Measurements from ENCODE around the gene LTK. TPM values are rescaled to one million over a fixed set of nuclear protein-coding genes. Genes with fewer than 3 reads are reported as not detected.
"Not testable (repeated sequence)": the region's sequence is repeated elsewhere in the genome, so short reads cannot be mapped to it uniquely, and the experiment has no call there.

LTK gene
- total RNA-seq, 5 donors from 2014 or later (not counting 1 experiment from before 2014, with no cell fraction given): 2.0 to 14.3 (median 6.8) TPM

DNA sequence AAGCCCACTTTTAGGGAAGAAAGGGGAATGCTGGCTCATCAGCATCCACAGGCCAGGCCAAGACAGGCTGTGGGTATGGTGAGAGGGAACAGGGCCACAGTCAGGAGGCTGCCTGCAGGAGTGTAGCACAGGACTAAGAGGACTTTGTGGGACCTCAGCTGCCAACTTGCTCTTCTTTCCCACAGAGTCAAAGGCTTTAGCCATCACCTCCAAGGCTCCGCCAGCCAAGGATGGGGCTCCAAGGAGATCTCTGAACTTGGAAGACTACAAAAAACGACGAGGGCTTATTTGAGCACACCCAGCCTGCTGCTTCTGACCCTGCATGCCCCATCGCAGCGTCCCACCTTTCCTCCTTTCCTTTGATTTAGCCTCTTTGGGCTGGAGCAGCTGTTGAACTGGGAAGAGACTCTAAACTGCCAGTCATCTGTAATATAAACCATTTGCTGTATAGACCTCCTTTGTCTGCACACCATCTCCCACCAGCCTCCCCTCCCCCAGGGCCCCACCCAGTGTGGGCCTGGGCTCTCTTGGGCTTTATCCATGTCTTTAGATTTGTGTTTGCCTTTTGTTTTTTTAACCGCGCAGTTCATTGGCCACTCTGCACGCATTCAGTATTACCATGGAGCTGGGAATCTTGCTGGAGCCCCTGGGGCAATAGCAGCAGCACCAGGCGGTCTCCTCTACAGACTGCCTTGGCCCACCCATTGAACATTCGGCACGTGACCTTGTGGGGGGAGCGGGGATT lies 33.1 kb downstream of the LTK start:
- Histone ChIP-seq H3K4me3 (ENCODE audit: control insufficient read depth in 1 of 2, extremely low read depth in 1 of 2, low read length in 1 of 2) (no peak overlapping the region), H3K4me1 (ENCODE audit: control insufficient read depth in 1 of 2, extremely low read depth in 1 of 2, insufficient read depth in 2 of 2, low read length in 2 of 2) (peaks cover 2 to 20% of the 10 kb centered on the region in 2 experiments), H3K27ac (ENCODE audit: low read length) (no peak overlapping the region), H3K27me3 (replicated peaks in 1 of 2; ENCODE audit: control insufficient read depth in 2 of 2, extremely low read depth in 1 of 2, insufficient read depth in 2 of 2, low read length in 1 of 2) (no peaks in the 10 kb centered on the region), H3K36me3 (ENCODE audit: control insufficient read depth in 2 of 2, extremely low read depth in 1 of 2, insufficient read depth in 1 of 2, low read length in 1 of 2) (peaks cover 17 to 60% of the 10 kb centered on the region in 2 donors), H3K9me3 (peaks cover 2% of the 10 kb centered on the region)
- ChIA-PET POLR2A (interaction anchor here in 1 of 2 donors (0.6 kb wide), 1 partner anchor 15 kb away, joined by 3 read pairs; no protein-coding TSS in a partner anchor), CTCF (interaction anchor here in 1 of 2 donors (0.7 kb wide), 1 partner anchor 1064 kb away, joined by 3 read pairs; no protein-coding TSS in a partner anchor)
- 99% methylated on average over 7 of the region's 12 CpGs for WGBS (ENCODE audit: insufficient coverage)
- H3K9me3 Mint-ChIP-seq: no peaks in the 10 kb centered on the region
- ATAC-seq (replicated peaks in 1 of 4) (no peak), DNase-seq (no peak)
- peaks cover 49% of the 10 kb centered on the region for H3K36me3 Mint-ChIP-seq
- H3K4me3 Mint-ChIP-seq: no peak overlapping the region
- no peaks in the 10 kb centered on the region for H3K27me3 Mint-ChIP-seq
- H3K4me1 Mint-ChIP-seq: peaks cover 17 to 20% (median 18%) of the 10 kb centered on the region in 3 donors
- H3K27ac Mint-ChIP-seq: peak overlapping the region in 1 of 2 donors; percentile 58

DNA sequence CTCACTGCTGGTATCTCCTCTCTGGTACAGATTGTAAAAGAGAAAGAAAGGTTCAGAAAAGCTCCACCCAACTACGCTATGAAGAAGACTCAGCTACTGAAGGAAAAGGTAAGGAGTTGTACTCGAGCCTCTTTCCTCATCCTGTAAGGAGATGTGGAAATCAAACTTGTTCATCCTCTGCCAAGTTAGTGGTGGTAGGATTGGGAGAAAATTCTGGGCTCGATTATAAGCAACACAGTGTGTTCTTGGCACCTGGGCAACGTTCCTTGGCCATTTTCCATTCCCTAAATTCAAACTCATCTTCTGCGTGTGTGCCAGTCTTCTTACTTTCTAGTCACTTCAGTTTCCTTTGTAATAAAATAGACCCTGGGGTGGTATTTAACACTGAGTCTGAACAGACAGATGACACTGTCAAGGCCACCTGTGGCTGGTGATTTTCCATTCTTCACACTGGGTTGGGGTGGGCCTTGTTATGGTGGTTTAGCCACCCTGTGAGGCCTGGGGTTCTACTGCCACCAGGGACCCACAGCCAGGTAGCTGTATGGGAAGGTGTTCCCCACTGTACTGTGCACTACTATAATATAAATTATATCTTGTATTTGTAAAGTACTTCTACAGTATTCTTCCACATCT lies 37.1 kb downstream of the LTK start:
- WGBS (ENCODE audit: insufficient coverage): no CpG with 5 or more reads among the region's 5 CpGs
- H3K4me3 ChIP-seq (ENCODE audit: control insufficient read depth in 1 of 2, extremely low read depth in 1 of 2, low read length in 1 of 2): no peak overlapping the region
- DNase-seq: no peak
- peaks cover 24 to 86% of the 10 kb centered on the region in 2 donors for H3K36me3 ChIP-seq (ENCODE audit: control insufficient read depth in 2 of 2, extremely low read depth in 1 of 2, insufficient read depth in 1 of 2, low read length in 1 of 2)
- peaks cover 2% of the 10 kb centered on the region for H3K9me3 ChIP-seq
- H3K27ac Mint-ChIP-seq: no peak overlapping the region
- H3K27ac ChIP-seq (ENCODE audit: low read length): no peak overlapping the region
- no peaks in the 10 kb centered on the region for H3K4me1 Mint-ChIP-seq
- H3K27me3 Mint-ChIP-seq: no peaks in the 10 kb centered on the region
- ATAC-seq (replicated peaks in 1 of 4): no peak
- CTCF ChIA-PET: no interaction called here
- peaks cover 56% of the 10 kb centered on the region for H3K36me3 Mint-ChIP-seq
- no peaks in the 10 kb centered on the region for H3K9me3 Mint-ChIP-seq
- H3K4me1 ChIP-seq (ENCODE audit: control insufficient read depth in 1 of 2, extremely low read depth in 1 of 2, insufficient read depth in 2 of 2, low read length in 2 of 2): no peaks in the 10 kb centered on the region
- H3K4me3 Mint-ChIP-seq: no peak overlapping the region
- no peaks in the 10 kb centered on the region for H3K27me3 ChIP-seq (replicated peaks in 1 of 2; ENCODE audit: control insufficient read depth in 2 of 2, extremely low read depth in 1 of 2, insufficient read depth in 2 of 2, low read length in 1 of 2)
- POLR2A ChIA-PET: no interaction called here

DNA sequence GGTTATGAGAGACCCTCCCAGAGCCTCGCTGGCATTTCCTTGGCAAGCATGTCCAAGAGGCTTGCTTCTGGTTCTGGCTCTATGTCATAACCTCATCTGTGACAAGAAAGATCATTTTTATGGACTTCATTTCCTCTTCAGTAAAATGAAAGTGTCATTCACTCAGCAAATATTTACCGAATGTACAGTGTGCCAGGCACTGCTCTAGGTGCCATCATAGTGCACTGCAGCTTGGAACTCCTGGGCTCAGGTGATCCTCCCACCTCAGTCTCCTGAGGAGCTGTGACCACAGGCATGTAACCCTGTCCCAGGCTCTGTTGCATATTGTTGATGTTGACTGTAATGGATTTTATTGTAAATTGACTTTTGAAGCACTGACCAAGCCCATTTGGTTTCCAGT lies 38.7 kb downstream of the LTK start:
- H3K27ac Mint-ChIP-seq: no peak overlapping the region
- no peaks in the 10 kb centered on the region for H3K9me3 Mint-ChIP-seq
- Histone ChIP-seq H3K36me3 (ENCODE audit: control insufficient read depth in 2 of 2, extremely low read depth in 1 of 2, insufficient read depth in 1 of 2, low read length in 1 of 2) (peaks cover 23 to 84% of the 10 kb centered on the region in 2 donors), H3K4me3 (ENCODE audit: control insufficient read depth in 1 of 2, extremely low read depth in 1 of 2, low read length in 1 of 2) (no peak overlapping the region), H3K27me3 (replicated peaks in 1 of 2; ENCODE audit: control insufficient read depth in 2 of 2, extremely low read depth in 1 of 2, insufficient read depth in 2 of 2, low read length in 1 of 2) (no peaks in the 10 kb centered on the region), H3K9me3 (peaks cover 2% of the 10 kb centered on the region), H3K4me1 (ENCODE audit: control insufficient read depth in 1 of 2, extremely low read depth in 1 of 2, insufficient read depth in 2 of 2, low read length in 2 of 2) (no peaks in the 10 kb centered on the region), H3K27ac (ENCODE audit: low read length) (no peak overlapping the region)
- H3K36me3 Mint-ChIP-seq: peaks cover 52% of the 10 kb centered on the region
- no peaks in the 10 kb centered on the region for H3K4me1 Mint-ChIP-seq
- no peak for ATAC-seq (replicated peaks in 1 of 4)
- POLR2A ChIA-PET: no interaction called here
- CTCF ChIA-PET: no interaction called here
- WGBS (ENCODE audit: insufficient coverage): 100% methylated on average over 2 of the region's 2 CpGs
- DNase-seq: no peak
- H3K4me3 Mint-ChIP-seq: no peak overlapping the region
- H3K27me3 Mint-ChIP-seq: no peaks in the 10 kb centered on the region

DNA sequence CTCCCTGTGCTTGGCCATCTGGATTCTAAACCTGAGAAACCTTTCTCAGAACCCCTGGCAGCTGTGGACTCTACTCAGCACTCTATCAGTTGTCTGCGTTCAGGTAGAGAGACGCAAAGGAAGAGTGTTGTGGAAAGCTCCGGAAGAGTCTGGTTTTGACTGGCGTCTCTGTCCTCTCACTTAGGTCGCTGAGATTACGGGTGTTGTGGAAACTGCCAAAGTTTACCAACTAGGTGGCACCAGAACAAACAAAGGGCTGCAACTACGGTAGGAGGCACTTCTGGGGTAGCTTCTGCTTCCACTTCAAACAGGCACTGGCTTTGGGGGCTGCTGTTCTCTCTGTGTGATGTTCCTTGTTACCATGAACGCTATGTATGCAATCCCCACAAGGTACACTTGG lies 39.2 kb downstream of the LTK start:
- POLR2A ChIA-PET: no interaction called here
- WGBS (ENCODE audit: insufficient coverage): 94% methylated on average over 7 of the region's 8 CpGs
- H3K27ac Mint-ChIP-seq: no peak overlapping the region

DNA sequence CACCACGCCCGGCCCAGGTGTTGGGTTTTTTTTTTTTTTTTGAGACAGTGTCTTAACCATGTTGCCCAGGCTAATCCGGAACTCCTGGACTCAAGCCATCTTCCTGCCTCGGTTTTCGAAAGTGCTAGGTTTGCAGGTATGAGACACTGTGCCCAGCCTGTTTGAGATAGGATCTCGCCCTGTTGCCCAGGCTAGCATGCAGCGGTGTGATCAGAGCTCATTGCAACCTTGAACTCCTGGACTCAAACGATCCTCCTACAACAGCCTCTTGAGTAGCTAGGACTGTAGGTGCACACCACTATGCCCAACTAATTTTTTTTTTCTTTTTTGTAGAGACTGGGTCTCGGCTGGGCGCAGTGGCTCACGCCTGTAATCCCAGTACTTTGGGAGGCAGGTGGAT lies 40.2 kb downstream of the LTK start:
- Mint-ChIP-seq H3K27ac (no peak overlapping the region), H3K9me3 (no peaks in the 10 kb centered on the region), H3K36me3 (peaks cover 54% of the 10 kb centered on the region), H3K27me3 (no peaks in the 10 kb centered on the region), H3K4me1 (no peaks in the 10 kb centered on the region), H3K4me3 (no peak overlapping the region)
- H3K27ac ChIP-seq (ENCODE audit: low read length): no peak overlapping the region
- no peaks in the 10 kb centered on the region for H3K4me1 ChIP-seq (ENCODE audit: control insufficient read depth in 1 of 2, extremely low read depth in 1 of 2, insufficient read depth in 2 of 2, low read length in 2 of 2)
- ChIA-PET CTCF (interaction anchor here (0.5 to 0.7 kb wide), 2 partner anchors 82 to 1404 kb away, joined by 3 read pairs; no protein-coding TSS in a partner anchor), POLR2A (no interaction called here)
- no peaks in the 10 kb centered on the region for H3K27me3 ChIP-seq (replicated peaks in 1 of 2; ENCODE audit: control insufficient read depth in 2 of 2, extremely low read depth in 1 of 2, insufficient read depth in 2 of 2, low read length in 1 of 2)
- H3K4me3 ChIP-seq (ENCODE audit: control insufficient read depth in 1 of 2, extremely low read depth in 1 of 2, low read length in 1 of 2): no peak overlapping the region
- ATAC-seq (replicated peaks in 1 of 4): no peak
- no peak for DNase-seq
- H3K9me3 ChIP-seq: no peaks in the 10 kb centered on the region
- peaks cover 27 to 76% of the 10 kb centered on the region in 2 donors for H3K36me3 ChIP-seq (ENCODE audit: control insufficient read depth in 2 of 2, extremely low read depth in 1 of 2, insufficient read depth in 1 of 2, low read length in 1 of 2)
- 100% methylated on average over 8 of the region's 11 CpGs for WGBS (ENCODE audit: insufficient coverage)

More for the DNA sequence above, 39.2 kb downstream of the LTK start:
- peaks cover 23 to 82% of the 10 kb centered on the region in 2 donors for H3K36me3 ChIP-seq (ENCODE audit: control insufficient read depth in 2 of 2, extremely low read depth in 1 of 2, insufficient read depth in 1 of 2, low read length in 1 of 2)
- ATAC-seq (replicated peaks in 1 of 4) (no peak), DNase-seq (no peak)
- H3K27ac ChIP-seq (ENCODE audit: low read length): no peak overlapping the region
- H3K4me1 ChIP-seq (ENCODE audit: control insufficient read depth in 1 of 2, extremely low read depth in 1 of 2, insufficient read depth in 2 of 2, low read length in 2 of 2): no peaks in the 10 kb centered on the region
- Mint-ChIP-seq H3K9me3 (no peaks in the 10 kb centered on the region), H3K36me3 (peaks cover 56% of the 10 kb centered on the region), H3K27me3 (no peaks in the 10 kb centered on the region), H3K4me1 (no peaks in the 10 kb centered on the region), H3K4me3 (no peak overlapping the region)
- H3K9me3 ChIP-seq: peaks cover 2% of the 10 kb centered on the region
- no peaks in the 10 kb centered on the region for H3K27me3 ChIP-seq (replicated peaks in 1 of 2; ENCODE audit: control insufficient read depth in 2 of 2, extremely low read depth in 1 of 2, insufficient read depth in 2 of 2, low read length in 1 of 2)
- H3K4me3 ChIP-seq (ENCODE audit: control insufficient read depth in 1 of 2, extremely low read depth in 1 of 2, low read length in 1 of 2): no peak overlapping the region
- CTCF ChIA-PET: no interaction called here

DNA sequence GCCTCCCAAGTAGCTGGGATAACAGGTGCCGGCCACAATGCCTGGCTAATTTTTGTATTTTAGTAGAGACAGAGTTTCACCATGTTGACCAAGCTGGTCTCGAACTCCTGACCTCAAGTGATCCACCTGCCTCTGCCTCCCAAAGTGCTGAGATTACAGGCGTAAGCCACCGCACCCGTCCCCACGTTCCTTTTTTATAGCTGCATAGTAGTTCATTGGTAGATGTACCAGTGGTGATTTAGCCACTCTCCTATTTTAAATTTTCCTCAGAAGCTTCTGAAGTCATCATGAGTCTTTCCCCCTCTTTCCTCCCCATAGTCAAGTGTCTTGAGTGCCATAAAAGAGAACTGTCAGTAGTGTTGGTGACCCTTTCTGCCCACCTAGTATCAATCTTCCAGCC lies 44.0 kb downstream of the LTK start:
- H3K27ac Mint-ChIP-seq; H3K4me1 ChIP-seq (ENCODE audit: control insufficient read depth in 1 of 2, extremely low read depth in 1 of 2, insufficient read depth in 2 of 2, low read length in 2 of 2); H3K27ac ChIP-seq (ENCODE audit: low read length); H3K27me3 Mint-ChIP-seq; POLR2A ChIA-PET; H3K4me1 Mint-ChIP-seq; H3K9me3 ChIP-seq; H3K27me3 ChIP-seq (replicated peaks in 1 of 2; ENCODE audit: control insufficient read depth in 2 of 2, extremely low read depth in 1 of 2, insufficient read depth in 2 of 2, low read length in 1 of 2); H3K4me3 ChIP-seq (ENCODE audit: control insufficient read depth in 1 of 2, extremely low read depth in 1 of 2, low read length in 1 of 2); H3K9me3 Mint-ChIP-seq; DNase-seq; ATAC-seq (replicated peaks in 1 of 4): not testable (repeated sequence)
- peaks cover 25 to 59% of the 10 kb centered on the region in 2 donors for H3K36me3 ChIP-seq (ENCODE audit: control insufficient read depth in 2 of 2, extremely low read depth in 1 of 2, insufficient read depth in 1 of 2, low read length in 1 of 2)
- WGBS (ENCODE audit: insufficient coverage): no CpG with 5 or more reads among the region's 6 CpGs
- Mint-ChIP-seq H3K4me3 (peak overlapping the region in 1 of 3 donors; percentile 17), H3K36me3 (peaks cover 44% of the 10 kb centered on the region)
- CTCF ChIA-PET: interaction anchor here in 1 of 2 donors (1.0 kb wide), 1 partner anchor 125 kb away, joined by 3 read pairs; no protein-coding TSS in a partner anchor
